GM18505 (cell line): ENCODE measurements around the gene RASGEF1C.

ENCODE experiments used
- ATAC-seq: cut with Tn5 transposase; IDR thresholded peaks from one replicate; pipeline ENCODE4 v1.9.1; 2021; ENCODE audit not compliant: unreplicated experiment
- POLR2A ChIP-seq: IDR thresholded peaks from 4 replicates; pipeline ENCODE4 v1.6.1; 2011; ENCODE audit warnings: borderline replicate concordance; ENCODE audit not compliant: insufficient read depth, insufficient read length; ENCODE audit errors: extremely low read depth

Gene RASGEF1C

GRCh38 chr5:180116077-180116999 lies 92.7 kb downstream of the RASGEF1C start:
- no peak for ATAC-seq

GRCh38 chr5:180115326-180116076 lies 93.5 kb downstream of the RASGEF1C start:
- no peak for ATAC-seq
- TF ChIP-seq POLR2A, result no peak

More at GRCh38 chr5:180116077-180116999, 92.7 kb downstream of the RASGEF1C start:
- no peak for TF ChIP-seq POLR2A

GRCh38 chr5:180114304-180115003 lies 94.6 kb downstream of the RASGEF1C start:
- no peak for ATAC-seq
- TF ChIP-seq POLR2A, result no peak

GRCh38 chr5:180113660-180114303 lies 95.2 kb downstream of the RASGEF1C start:
- no peak for ATAC-seq
- TF ChIP-seq POLR2A, result no peak

- no peak for ATAC-seq
- TF ChIP-seq POLR2A, result no peak
Observed at GRCh38 chr5:180112181-180112861, 96.7 kb downstream of the RASGEF1C start.

- no peak for ATAC-seq
- TF ChIP-seq POLR2A, result no peak
Observed at GRCh38 chr5:180111273-180112002, 97.6 kb downstream of the RASGEF1C start.

- ATAC-seq, result no peak
- no peak for TF ChIP-seq POLR2A
Observed at GRCh38 chr5:180109920-180110319, 99.1 kb downstream of the RASGEF1C start.

GRCh38 chr5:180107005-180107404 lies 102.0 kb downstream of the RASGEF1C start:
- no peak for ATAC-seq
- no peak for TF ChIP-seq POLR2A

GRCh38 chr5:180105827-180106312 lies 103.1 kb downstream of the RASGEF1C start:
- ATAC-seq, result no peak
- TF ChIP-seq POLR2A, result no peak

- no peak for TF ChIP-seq POLR2A
- ATAC-seq, result no peak
Observed at GRCh38 chr5:180104168-180104530, 104.9 kb downstream of the RASGEF1C start.

- ATAC-seq, result no peak
- no peak for TF ChIP-seq POLR2A
Observed at GRCh38 chr5:180103487-180104167, 105.4 kb downstream of the RASGEF1C start.

GRCh38 chr5:180102636-180103035 lies 106.4 kb downstream of the RASGEF1C start:
- TF ChIP-seq POLR2A, result no peak
- no peak for ATAC-seq
